HepG2 (cell line): ENCODE data around the gene S100A16. TPM values are rescaled to one million over a fixed set of nuclear protein-coding genes. Genes with fewer than 3 reads are reported as not detected.

ENCODE experiments used
- ATAC-seq: fragments of 200-7000 bp; cut with Tn5 transposase; 3 replicates; pipeline ENCODE4 v1.9.1; 2020; ENCODE audit warnings: mild to moderate bottlenecking, moderate library complexity
- BruUV-seq: library from RNA; stranded (reverse); fragments of 400-500 nt; replicated peaks from 2 replicates; lab custom pipeline; 2021; lab: Mats Ljungman, UMichigan
- CTCF ChIA-PET: fragments of 300-600 bp; formaldehyde crosslinking; extraction: SDS; loops from one replicate; lab custom pipeline; 2021; ENCODE audit warnings: low total read pairs, inconsistent platforms, low intra/inter-chr PET ratio; lab: Yijun Ruan, JAX
- POLR2A ChIA-PET: fragments of 350-600 bp; sonication (Branson Sonifier 250); formaldehyde crosslinking; loops from one replicate; lab custom pipeline; 2020; ENCODE audit warnings: antibody characterized with exemption, inconsistent platforms; lab: Yijun Ruan, JAX
- DNase-seq: peaks from one replicate; pipeline ENCODE4 v3.0.0-alpha.2; 2015; ENCODE audit warnings: low spot score
- FAIRE-seq: peaks from 3 replicates; lab custom pipeline; 2011; peaks lifted over from hg19 to GRCh38; lab: Jason Lieb, UNC
- H2AFZ ChIP-seq: one replicate; pipeline ENCODE4 v1.6.1; 2011; ENCODE audit warnings: low read length, inconsistent platforms
- H3K27ac ChIP-seq: fragments of 300-600 bp; 3 replicates; pipeline ENCODE4 v1.8.0; 2011; ENCODE audit warnings: mixed run types, mild to moderate bottlenecking, mixed read lengths, low read length, inconsistent platforms; ENCODE audit not compliant: insufficient read depth; ENCODE audit errors: extremely low read length
- H3K27me3 ChIP-seq, 2 experiments: fragments of 200-600 bp in 1 of 2; 2 replicates in 1 of 2; 3 replicates in 1 of 2; pipeline versions ENCODE4 v1.6.0 to v1.8.0; 2011; ENCODE audit warnings: low read length in 2 of 2, mild to moderate bottlenecking in 2 of 2, moderate library complexity in 2 of 2, inconsistent platforms in 1 of 2; ENCODE audit not compliant: insufficient read depth in 2 of 2, control insufficient read depth in 1 of 2
- H3K36me3 ChIP-seq, 2 experiments: fragments of 200-600 bp in 1 of 2; replicated peaks in 1 of 2; 2 replicates in 1 of 2; 3 replicates in 1 of 2; pipeline versions ENCODE4 v1.5.1 to v1.8.0; 2011; ENCODE audit warnings: low read length in 2 of 2, inconsistent platforms in 1 of 2; ENCODE audit not compliant: insufficient read depth in 2 of 2, control insufficient read depth in 1 of 2
- H3K4me1 ChIP-seq: 2 replicates; pipeline ENCODE4 v1.5.1; 2012; ENCODE audit warnings: low read length, inconsistent platforms; ENCODE audit not compliant: insufficient read depth
- H3K4me2 ChIP-seq: 2 replicates; pipeline ENCODE4 v1.6.0; 2011; ENCODE audit warnings: low read depth, low read length, inconsistent platforms
- H3K4me3 ChIP-seq, 3 experiments: fragments of 200-600 bp in 1 of 3; sonication (generic), shearing (Covaris generic) in 1 of 3; replicated peaks in 1 of 3; 2 replicates each; pipeline ENCODE4 v1.5.1; 2011 to 2016; ENCODE audit warnings: low read length in 3 of 3, inconsistent platforms in 2 of 3, low read depth in 2 of 3, mild to moderate bottlenecking in 2 of 3, control low read depth in 1 of 3, mixed read lengths in 1 of 3; ENCODE audit not compliant: insufficient read depth in 1 of 3
- H3K79me2 ChIP-seq: one replicate; pipeline ENCODE4 v1.6.1; 2011; ENCODE audit warnings: low read length, inconsistent platforms; ENCODE audit not compliant: insufficient read depth
- H3K9ac ChIP-seq: 2 replicates; pipeline ENCODE4 v1.6.0; 2011; ENCODE audit warnings: mild to moderate bottlenecking, low read depth, low read length, inconsistent platforms; ENCODE audit not compliant: insufficient read depth
- H3K9me3 ChIP-seq: 2 replicates; pipeline ENCODE4 v1.5.1; 2012; ENCODE audit warnings: mild to moderate bottlenecking, low read length
- H4K20me1 ChIP-seq: 2 replicates; pipeline ENCODE4 v1.6.0; 2011; ENCODE audit warnings: inconsistent platforms, mild to moderate bottlenecking, low read length, moderate library complexity; ENCODE audit not compliant: insufficient read depth
- MED8 ChIP-seq: sonication (generic); formaldehyde crosslinking; IDR thresholded peaks from 2 replicates; pipeline ENCODE4 v1.8.1; 2023; ENCODE audit warnings: mild to moderate bottlenecking, missing genetic modification reagents; ENCODE audit not compliant: insufficient replicate concordance
- MTA1 ChIP-seq: sonication (generic); formaldehyde crosslinking; IDR thresholded peaks from 2 replicates; pipeline ENCODE4 v1.4.0; 2020; ENCODE audit warnings: missing genetic modification reagents, mild to moderate bottlenecking, borderline replicate concordance
- SALL1 ChIP-seq: sonication (generic); formaldehyde crosslinking; IDR thresholded peaks from 2 replicates; pipeline ENCODE4 v1.8.0; 2022; ENCODE audit warnings: mild to moderate bottlenecking, missing genetic modification reagents
- SAP130 ChIP-seq: IDR thresholded peaks from 2 replicates; pipeline ENCODE4 v1.6.1; 2016; ENCODE audit warnings: low read depth
- YEATS2 ChIP-seq: sonication (generic); formaldehyde crosslinking; IDR thresholded peaks from 2 replicates; pipeline ENCODE4 v1.4.0; 2020; ENCODE audit warnings: missing genetic modification reagents, borderline replicate concordance
- ZBTB26 ChIP-seq: IDR thresholded peaks from 2 replicates; pipeline ENCODE4 v1.6.1; 2016; ENCODE audit warnings: missing compliant biosample characterization, missing genetic modification reagents, borderline replicate concordance
- ZNF280D ChIP-seq: sonication (generic); formaldehyde crosslinking; IDR thresholded peaks from 2 replicates; pipeline ENCODE4 v1.5.1; 2020; ENCODE audit warnings: mild to moderate bottlenecking, missing genetic modification reagents
- ZNF496 ChIP-seq: sonication (generic); formaldehyde crosslinking; IDR thresholded peaks from 2 replicates; pipeline ENCODE4 v1.8.1; 2023; ENCODE audit warnings: mild to moderate bottlenecking, moderate library complexity, missing genetic modification reagents; ENCODE audit not compliant: insufficient replicate concordance
- ZNF687 ChIP-seq: sonication (generic); formaldehyde crosslinking; IDR thresholded peaks from 2 replicates; pipeline ENCODE4 v1.5.1; 2020; ENCODE audit warnings: mild to moderate bottlenecking, missing genetic modification reagents, moderate library complexity
- ZNF747 ChIP-seq: sonication (generic); formaldehyde crosslinking; IDR thresholded peaks from 2 replicates; pipeline ENCODE4 v1.8.1; 2023; ENCODE audit warnings: missing genetic modification reagents, mild to moderate bottlenecking, borderline replicate concordance
- WGBS: methylation state at CpG from one replicate; pipeline ENCODE4 v1.1.6; 2017; ENCODE audit warnings: low lambda C conversion rate; 5-methylcytosine and 5-hydroxymethylcytosine counted together
- in situ Hi-C: cut with HindIII; loops from 2 replicates; pipeline ENCODE4 v1.10.0; 2017; ENCODE audit warnings: low pct_unique_long_range_greater_than_20kb; ENCODE audit not compliant: extremely low pct_ligation_motif_present
- intact Hi-C: fragments of 100-400 bp; cut with micrococcal nuclease; formaldehyde crosslinking; loops from one replicate; pipeline ENCODE4 v1.10.0; 2022; ENCODE audit not compliant: unreplicated experiment
- polyA plus RNA-seq, 8 experiments: library from polyadenylated mRNA; depleted of rRNA in 3 of 8; stranded (reverse) in 7 of 8; unstranded in 1 of 8; fragments of >200 nt; fragmentation: Illumina TruSeq in 4 of 8; extraction: Trizol in 4 of 8; gene quantifications; 2 replicates each; pipeline versions ENCODE4 v1.2.1 to v1.2.3, GENCODE V29; 2011 to 2016; ENCODE audit warnings: low read depth in 4 of 8, missing spikeins in 1 of 8, mixed read lengths in 1 of 8; ENCODE audit not compliant: insufficient read depth in 1 of 8
- total RNA-seq, 5 experiments: library from RNA; depleted of rRNA; stranded (reverse); fragments of >200 nt; fragmentation: Illumina TruSeq; extraction: Trizol; gene quantifications; 2 replicates each; pipeline ENCODE4 v1.2.3, GENCODE V29; 2016; ENCODE audit warnings: low read depth in 1 of 5

Gene S100A16
- total and polyA plus RNA-seq, 2 of the 13 experiments (the other 11 are each of a cell fraction or from before 2014, with no cell fraction given): 46.0 to 195 TPM

GRCh38 chr1:153629971-153630370, 17.0 kb upstream of the S100A16 start:
- intact Hi-C loops: loop anchor here (5.0 kb wide), 2 partner anchors 42 to 118 kb away; partner anchors contain the start of gene ILF2
- ATAC-seq: peak; percentile 2; the same call in 1 of the 3 replicates
- ChIA-PET POLR2A (interaction anchor here (1.0 to 15.2 kb wide), 5 partner anchors 12 to 98 kb away, joined by 3 to 390 read pairs (median 3); partner anchors contain the start of genes S100A14 and S100A16), CTCF (no interaction called here)
- H3K79me2 ChIP-seq: peaks cover 43% of the 10 kb centered on the region
- H4K20me1 ChIP-seq: peaks cover 3% of the 10 kb centered on the region; the same call in 1 of the 2 replicates
- H2AFZ ChIP-seq: no peak overlapping the region
- no peak for DNase-seq
- peaks cover 71% of the 10 kb centered on the region for H3K4me1 ChIP-seq
- peak; percentile 13; the same call in 1 of the 2 replicates for TF ChIP-seq SAP130
- TF ChIP-seq ZNF496 (CRISPR knock-in tag): no peak
- 0 out of 2 replicates have a peak, but pooled peaks have one; percentile 29 for TF ChIP-seq ZBTB26 (CRISPR knock-in tag)
- 0 out of 2 replicates have a peak, but pooled peaks have one; percentile 5 for TF ChIP-seq ZNF747 (CRISPR knock-in tag)
- TF ChIP-seq ZNF280D (CRISPR knock-in tag): 0 out of 2 replicates have a peak, but pooled peaks have one; percentile 49
- peak; percentile 41 for TF ChIP-seq MED8 (CRISPR knock-in tag)
- no peak for TF ChIP-seq YEATS2 (CRISPR knock-in tag)
- peak; percentile 55; the same call in 1 of the 2 replicates for TF ChIP-seq ZNF687 (CRISPR knock-in tag)
- TF ChIP-seq MTA1 (CRISPR knock-in tag): no peak
- TF ChIP-seq SALL1 (CRISPR knock-in tag): peak; percentile 7; the same call in 1 of the 2 replicates
- peak overlapping the region; percentile 55 to 84 (median 72); a peak in 5 of 6 replicates for H3K4me3 ChIP-seq
- in situ Hi-C loops: loop anchor here (5.0 kb wide), 2 partner anchors 58 to 123 kb away; no protein-coding TSS in a partner anchor
- FAIRE-seq: no peak
- H3K27me3 ChIP-seq: no peaks in the 10 kb centered on the region
- peak overlapping the region; percentile 91 for H3K4me2 ChIP-seq
- H3K36me3 ChIP-seq: peaks cover 0 to 2% of the 10 kb centered on the region in 2 experiments; a peak in 2 of 5 replicates
- peak overlapping the region; percentile 78 for H3K9ac ChIP-seq
- H3K9me3 ChIP-seq: no peaks in the 10 kb centered on the region
- 80% methylated on average over 1 of the region's 1 CpG for WGBS
- H3K27ac ChIP-seq: peak overlapping the region; percentile 87
- BruUV-seq: no TSS peak
